Stimulated activated CD4-positive, alpha-beta T cell treated with anti-CD3 and anti-CD28 coated beads, Interleukin-2, amount 100 ng/mL, for 48 hours (primary cell): ENCODE results near the gene SGO2.

Experiments
- DNase-seq, 2 donors: peaks; one replicate each; pipeline ENCODE4 v3.0.0-alpha.2; 2020

Gene SGO2

GRCh38 chr2:200525882-200526651, at the start of gene SGO2:
SGO2 (plus strand) TSS chr2:200526207; CDS start chr2:200532976, 6,769 bp downstream.
- DNase-seq: peak; percentile 90 to 93

DNA sequence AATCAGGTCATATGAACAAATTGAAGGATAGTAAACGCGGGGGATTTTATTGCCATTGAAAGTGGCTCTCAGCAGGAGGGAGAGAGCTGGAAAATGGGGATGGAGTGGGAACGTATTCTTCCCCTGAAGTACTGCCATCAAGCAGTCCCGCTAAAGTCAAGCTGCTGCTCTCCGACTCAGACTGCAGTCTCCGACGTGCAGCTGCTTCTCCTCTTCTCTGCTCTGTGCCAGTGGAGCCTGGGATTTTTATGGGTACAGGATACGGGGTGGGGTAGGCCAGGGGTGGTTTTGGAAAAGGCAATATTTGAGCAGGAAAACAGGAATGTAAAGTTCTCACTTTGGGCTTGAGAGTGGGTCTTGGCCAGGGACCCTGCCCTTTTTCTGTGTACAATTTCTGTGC, 49.2 kb upstream of the SGO2 start:
- no peak for DNase-seq

DNA sequence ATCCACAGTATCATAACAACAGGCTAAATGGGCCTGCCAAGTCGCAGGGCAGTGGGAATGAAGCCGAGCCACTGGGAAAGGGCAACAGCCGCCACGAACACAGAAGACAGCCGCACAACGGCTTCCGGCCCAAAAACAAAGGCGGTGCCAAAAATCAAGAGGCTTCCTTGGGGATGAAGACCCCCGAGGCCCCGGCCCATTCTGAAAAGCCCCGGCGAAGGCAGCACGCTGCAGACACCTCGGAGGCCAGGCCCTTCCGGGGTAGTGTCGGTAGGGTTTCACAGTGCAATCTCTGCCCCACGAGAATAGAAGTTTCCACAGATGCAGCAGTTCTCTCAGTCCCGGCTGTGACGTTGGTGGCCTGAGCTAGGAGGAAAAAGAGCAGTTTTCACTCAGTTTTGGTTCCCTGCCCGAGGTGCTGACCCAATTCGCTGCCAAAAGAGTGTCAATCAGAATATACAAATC, 48.3 kb upstream of the SGO2 start:
- no peak for DNase-seq

GRCh38 chr2:200479692-200480265, 46.2 kb upstream of the SGO2 start:
- DNase-seq: no peak

- no peak for DNase-seq
Observed at GRCh38 chr2:200482194-200482593, 43.8 kb upstream of the SGO2 start.

GRCh38 chr2:200483729-200484198, 42.2 kb upstream of the SGO2 start:
- no peak for DNase-seq

DNA sequence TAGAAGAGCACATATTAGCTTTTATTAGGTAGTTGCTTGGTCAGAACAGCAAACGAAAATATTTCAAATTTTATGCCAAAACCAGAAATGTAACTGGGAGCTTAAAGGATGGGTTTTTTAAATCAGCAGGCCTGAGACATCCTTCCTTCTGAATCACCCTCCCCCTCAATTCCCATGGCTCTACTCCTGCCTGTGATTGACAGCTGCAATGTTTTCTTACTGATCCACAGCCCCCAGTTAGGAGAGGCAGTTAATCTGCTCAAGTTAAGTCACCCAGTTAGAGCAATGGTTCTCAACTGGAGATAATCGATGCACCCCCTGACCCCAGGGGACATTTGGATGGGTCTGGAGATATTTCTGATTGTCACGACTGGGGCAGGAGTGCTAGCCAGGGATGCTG, 41.1 kb upstream of the SGO2 start:
- no peak for DNase-seq

DNA sequence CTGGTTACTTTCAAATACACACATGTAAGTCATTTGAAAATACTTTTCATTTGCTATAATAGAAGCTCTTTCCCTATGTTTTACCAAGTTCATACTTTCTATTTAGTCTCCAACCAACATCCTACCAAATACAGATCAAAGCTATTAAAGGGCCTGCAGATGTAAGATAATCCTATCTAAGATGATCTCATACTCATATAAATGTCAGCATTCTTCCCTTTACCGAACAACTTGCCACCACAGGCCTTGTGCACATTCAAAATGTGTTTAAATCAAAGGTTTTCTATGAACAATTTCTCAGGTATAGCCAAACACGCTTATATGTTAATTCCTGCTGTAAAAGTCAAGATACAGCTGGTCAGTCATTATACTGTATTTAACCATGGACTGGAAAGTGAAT, 39.5 kb upstream of the SGO2 start:
- no peak for DNase-seq

- no peak for DNase-seq
Observed at GRCh38 chr2:200488169-200488568, 37.8 kb upstream of the SGO2 start.

DNA sequence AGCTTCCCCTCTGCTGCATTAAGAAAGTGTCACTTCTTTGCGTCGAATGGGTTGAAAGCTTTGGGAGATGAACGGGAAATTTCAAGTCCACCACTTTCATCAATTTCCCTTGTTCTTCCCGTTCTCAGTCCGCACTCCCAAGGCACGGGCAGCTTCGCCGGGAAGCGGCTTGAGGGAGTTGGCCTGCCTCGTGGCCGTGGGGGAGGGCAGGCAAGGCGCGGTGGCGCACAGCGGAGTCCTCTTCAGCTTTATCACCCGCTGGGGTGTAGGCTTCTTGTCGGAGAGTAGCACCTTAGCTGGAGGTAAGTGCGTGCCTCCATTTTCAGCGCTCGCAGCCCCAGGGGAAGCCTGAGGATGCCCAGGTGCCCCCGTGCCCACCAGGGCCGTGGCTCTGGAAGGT, 36.0 kb upstream of the SGO2 start:
- no peak for DNase-seq

GRCh38 chr2:200492656-200493055, 33.4 kb upstream of the SGO2 start:
- no peak for DNase-seq

- DNase-seq: no peak
Observed at GRCh38 chr2:200494048-200494447, 32.0 kb upstream of the SGO2 start.

GRCh38 chr2:200496696-200497095, 29.3 kb upstream of the SGO2 start:
- no peak for DNase-seq

- DNase-seq: no peak
Observed at GRCh38 chr2:200498402-200499162, 27.4 kb upstream of the SGO2 start.

DNA sequence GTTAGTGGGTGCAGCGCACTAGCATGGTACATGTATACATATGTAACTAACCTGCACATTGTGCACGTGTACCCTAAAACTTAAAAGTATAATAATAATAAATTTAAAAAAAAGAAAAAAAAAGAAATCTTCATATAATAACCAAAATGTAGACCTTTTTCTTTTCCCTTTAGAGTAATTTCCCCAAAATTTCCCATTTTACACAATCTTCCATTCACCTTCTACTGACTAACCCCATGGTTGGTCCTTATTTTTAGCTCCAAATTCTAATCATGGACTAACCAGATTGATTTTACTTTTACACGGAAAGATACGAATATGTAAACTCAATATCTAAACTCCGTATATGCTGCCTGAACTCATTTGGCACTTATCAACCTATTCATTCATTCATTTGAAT, 23.8 kb upstream of the SGO2 start:
- DNase-seq: no peak

DNA sequence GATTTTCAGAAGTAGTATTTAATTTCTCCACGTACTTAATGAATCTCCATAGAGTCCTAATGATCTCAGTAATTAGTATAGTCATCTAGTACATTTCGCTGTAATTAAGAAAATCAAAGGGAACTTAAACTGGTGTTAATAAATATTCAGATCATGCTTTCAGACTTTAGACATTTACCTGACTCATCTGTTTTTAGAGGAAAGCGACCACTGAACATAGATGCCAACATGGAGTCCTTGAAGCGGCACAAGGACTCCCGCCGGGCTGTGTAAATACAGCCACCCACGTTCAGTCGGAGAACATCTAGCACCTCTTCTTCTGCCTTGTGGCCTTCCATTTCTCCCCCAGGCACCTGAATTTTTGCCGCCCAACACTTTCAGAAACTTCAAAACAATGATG, 19.3 kb upstream of the SGO2 start:
- DNase-seq: no peak

GRCh38 chr2:200507179-200507578, 18.8 kb upstream of the SGO2 start:
- no peak for DNase-seq

- no peak for DNase-seq
Observed at GRCh38 chr2:200509235-200509611, 16.8 kb upstream of the SGO2 start.

- DNase-seq: peak; percentile 88
Observed at GRCh38 chr2:200509612-200510433, 16.2 kb upstream of the SGO2 start, which contains the start of gene KCTD18. KCTD18 (minus strand) TSS chr2:200510068; CDS start chr2:200507016, 3,052 bp downstream.

GRCh38 chr2:200515155-200515554, 10.9 kb upstream of the SGO2 start:
- no peak for DNase-seq

DNA sequence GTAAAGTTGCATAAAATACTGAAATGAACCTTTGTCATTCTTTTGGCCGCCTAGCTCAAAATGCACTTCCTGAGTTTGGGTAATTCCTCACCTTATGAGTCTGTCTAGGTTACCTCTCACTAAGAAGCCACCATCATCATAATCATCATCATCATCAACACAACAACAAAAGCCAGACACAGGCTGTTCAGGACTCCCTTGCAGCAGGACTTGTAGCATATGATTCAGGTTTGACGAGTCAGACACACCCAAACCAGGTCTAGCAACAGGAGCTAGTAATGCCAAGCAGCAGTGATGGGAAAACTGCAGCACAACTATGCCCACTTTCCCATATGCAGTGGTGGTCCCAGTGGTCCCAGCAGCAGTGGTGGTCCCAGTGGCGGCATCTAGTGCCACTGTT, 2.8 kb upstream of the SGO2 start:
- DNase-seq: no peak

- no peak for DNase-seq
Observed at GRCh38 chr2:200523604-200524003, 2.4 kb upstream of the SGO2 start.

GRCh38 chr2:200525066-200525465, 941 bp upstream of the SGO2 start:
- DNase-seq: no peak
